Measurements from ENCODE around the gene TXNDC11. TPM values are rescaled to one million over a fixed set of nuclear protein-coding genes. Genes with fewer than 3 reads are reported as not detected.
A peak's percentile ranks its signal among the peaks of the same experiment; 100 is the strongest.

Gene TXNDC11
- total RNA-seq, 2 experiments from 2014 or later: 28.4 to 29.9 TPM

- Mint-ChIP-seq H3K36me3 (peaks cover 54% of the 10 kb centered on the region), H3K27ac (no peak overlapping the region), H3K4me1 (ENCODE audit: low read depth) (peaks cover 39% of the 10 kb centered on the region), H3K27me3 (no peaks in the 10 kb centered on the region), H3K9me3 (no peaks in the 10 kb centered on the region), H3K4me3 (no peak overlapping the region)
- ChIA-PET CTCF (interaction anchor here (0.6 kb wide), 1 partner anchor 11 kb away, joined by 3 read pairs; no protein-coding TSS in a partner anchor), POLR2A (no interaction called here)
- DNase-seq: no peak
- intact Hi-C loops (cut with micrococcal nuclease): no loop called here
These were observed 55.8 kb downstream of the TXNDC11 start for GRCh38 chr16:11686713-11687380.

GRCh38 chr16:11685844-11686618, 56.6 kb downstream of the TXNDC11 start:
- Mint-ChIP-seq H3K27ac (no peak overlapping the region), H3K27me3 (no peaks in the 10 kb centered on the region), H3K4me1 (ENCODE audit: low read depth) (peaks cover 47% of the 10 kb centered on the region), H3K36me3 (peaks cover 46% of the 10 kb centered on the region), H3K9me3 (no peaks in the 10 kb centered on the region), H3K4me3 (no peak overlapping the region)
- CTCF ChIA-PET: interaction anchor here (0.6 kb wide), 1 partner anchor 11 kb away, joined by 3 read pairs; no protein-coding TSS in a partner anchor
- DNase-seq: no peak
- intact Hi-C loops (cut with micrococcal nuclease): no loop called here
- POLR2A ChIA-PET: no interaction called here

GRCh38 chr16:11684231-11685025, 58.2 kb downstream of the TXNDC11 start:
- ChIA-PET POLR2A (no interaction called here), CTCF (interaction anchor here (1.7 kb wide), 1 partner anchor 278 kb away, joined by 3 read pairs; no protein-coding TSS in a partner anchor)
- Mint-ChIP-seq H3K27me3 (no peaks in the 10 kb centered on the region), H3K27ac (no peak overlapping the region), H3K4me1 (ENCODE audit: low read depth) (peaks cover 52% of the 10 kb centered on the region), H3K9me3 (no peaks in the 10 kb centered on the region), H3K36me3 (peaks cover 46% of the 10 kb centered on the region), H3K4me3 (no peak overlapping the region)
- DNase-seq: no peak
- intact Hi-C loops (cut with micrococcal nuclease): no loop called here

- H3K36me3 Mint-ChIP-seq: peaks cover 49% of the 10 kb centered on the region
- intact Hi-C loops (cut with micrococcal nuclease): no loop called here
- peak overlapping the region; percentile 71 for H3K27ac Mint-ChIP-seq
- H3K9me3 Mint-ChIP-seq: no peaks in the 10 kb centered on the region
- CTCF ChIA-PET: interaction anchor here (1.0 to 1.7 kb wide), 2 partner anchors 276 to 287 kb away, joined by 3 read pairs; no protein-coding TSS in a partner anchor
- DNase-seq: no peak
- H3K4me1 Mint-ChIP-seq (ENCODE audit: low read depth): peaks cover 53% of the 10 kb centered on the region
- POLR2A ChIA-PET: no interaction called here
- no peak overlapping the region for H3K4me3 Mint-ChIP-seq
- H3K27me3 Mint-ChIP-seq: no peaks in the 10 kb centered on the region
These were observed 59.5 kb downstream of the TXNDC11 start for GRCh38 chr16:11683145-11683544.

GRCh38 chr16:11682655-11683096, 60.0 kb downstream of the TXNDC11 start:
- Mint-ChIP-seq H3K36me3 (peaks cover 45% of the 10 kb centered on the region), H3K27me3 (no peaks in the 10 kb centered on the region), H3K27ac (peak overlapping the region; percentile 71), H3K9me3 (no peaks in the 10 kb centered on the region), H3K4me3 (no peak overlapping the region), H3K4me1 (ENCODE audit: low read depth) (peaks cover 56% of the 10 kb centered on the region)
- DNase-seq: no peak
- ChIA-PET POLR2A (no interaction called here), CTCF (no interaction called here)
- intact Hi-C loops (cut with micrococcal nuclease): no loop called here

- no peaks in the 10 kb centered on the region for H3K9me3 Mint-ChIP-seq
- no peak overlapping the region for H3K4me3 Mint-ChIP-seq
- intact Hi-C loops (cut with micrococcal nuclease): no loop called here
- H3K4me1 Mint-ChIP-seq (ENCODE audit: low read depth): peaks cover 61% of the 10 kb centered on the region
- DNase-seq: no peak
- H3K36me3 Mint-ChIP-seq: peaks cover 41% of the 10 kb centered on the region
- CTCF ChIA-PET: no interaction called here
- POLR2A ChIA-PET: no interaction called here
- peak overlapping the region; percentile 76 for H3K27ac Mint-ChIP-seq
- H3K27me3 Mint-ChIP-seq: no peaks in the 10 kb centered on the region
These were observed 60.5 kb downstream of the TXNDC11 start for GRCh38 chr16:11681976-11682654.

GRCh38 chr16:11681556-11681955, 61.1 kb downstream of the TXNDC11 start:
- POLR2A ChIA-PET: no interaction called here
- Mint-ChIP-seq H3K9me3 (no peaks in the 10 kb centered on the region), H3K27me3 (no peaks in the 10 kb centered on the region), H3K27ac (peak overlapping the region; percentile 76), H3K36me3 (peaks cover 40% of the 10 kb centered on the region), H3K4me1 (ENCODE audit: low read depth) (peaks cover 61% of the 10 kb centered on the region), H3K4me3 (no peak overlapping the region)
- CTCF ChIA-PET: interaction anchor here (0.6 to 1.3 kb wide), 2 partner anchors 130 to 150 kb away, joined by 3 read pairs; no protein-coding TSS in a partner anchor
- DNase-seq: no peak
- intact Hi-C loops (cut with micrococcal nuclease): no loop called here

GRCh38 chr16:11679941-11680911, 62.4 kb downstream of the TXNDC11 start:
- POLR2A ChIA-PET: no interaction called here

GRCh38 chr16:11679250-11679649, 63.4 kb downstream of the TXNDC11 start:
- peaks cover 31% of the 10 kb centered on the region for H3K36me3 Mint-ChIP-seq
- H3K27me3 Mint-ChIP-seq: no peaks in the 10 kb centered on the region
- POLR2A ChIA-PET: no interaction called here

More at GRCh38 chr16:11679941-11680911, 62.4 kb downstream of the TXNDC11 start:
- Mint-ChIP-seq H3K4me3 (no peak overlapping the region), H3K4me1 (ENCODE audit: low read depth) (peaks cover 69% of the 10 kb centered on the region), H3K36me3 (peaks cover 36% of the 10 kb centered on the region), H3K27ac (peak overlapping the region; percentile 76), H3K9me3 (no peaks in the 10 kb centered on the region), H3K27me3 (no peaks in the 10 kb centered on the region)
- no peak for DNase-seq
- CTCF ChIA-PET: interaction anchor here (1.0 to 1.3 kb wide), 3 partner anchors 10 to 388 kb away, joined by 3 to 4 read pairs (median 4); no protein-coding TSS in a partner anchor
- intact Hi-C loops (cut with micrococcal nuclease): no loop called here

GRCh38 chr16:11677959-11678881, 64.4 kb downstream of the TXNDC11 start:
- intact Hi-C loops (cut with micrococcal nuclease): no loop called here
- no peaks in the 10 kb centered on the region for H3K9me3 Mint-ChIP-seq
- peak overlapping the region; percentile 60 for H3K27ac Mint-ChIP-seq
- CTCF ChIA-PET: interaction anchor here (0.7 to 1.6 kb wide), 7 partner anchors 11 to 146 kb away, joined by 3 to 4 read pairs (median 3); no protein-coding TSS in a partner anchor
- H3K4me1 Mint-ChIP-seq (ENCODE audit: low read depth): peaks cover 72% of the 10 kb centered on the region
- H3K36me3 Mint-ChIP-seq: peaks cover 27% of the 10 kb centered on the region
- no peak for DNase-seq
- POLR2A ChIA-PET: interaction anchor here (1.5 kb wide), 1 partner anchor 113 kb away, joined by 3 read pairs; no protein-coding TSS in a partner anchor
- no peak overlapping the region for H3K4me3 Mint-ChIP-seq
- no peaks in the 10 kb centered on the region for H3K27me3 Mint-ChIP-seq

More at GRCh38 chr16:11679250-11679649, 63.4 kb downstream of the TXNDC11 start:
- Mint-ChIP-seq H3K4me1 (ENCODE audit: low read depth) (peaks cover 73% of the 10 kb centered on the region), H3K9me3 (no peaks in the 10 kb centered on the region), H3K4me3 (no peak overlapping the region), H3K27ac (peak overlapping the region; percentile 20)
- intact Hi-C loops (cut with micrococcal nuclease): no loop called here
- CTCF ChIA-PET: interaction anchor here (1.2 to 1.6 kb wide), 2 partner anchors 38 to 147 kb away, joined by 3 to 4 read pairs; no protein-coding TSS in a partner anchor
- DNase-seq: no peak
